Measurements from ENCODE around the gene EVPL. TPM values are rescaled to one million over a fixed set of nuclear protein-coding genes. Genes with fewer than 3 reads are reported as not detected.

The EVPL gene
- total and polyA plus RNA-seq, 2 experiments from 2014 or later, result 2.0 to 2.7 TPM

- no peaks in the 10 kb centered on the region for H3K36me3 ChIP-seq (replicated peaks; ENCODE audit: insufficient read depth, low read depth)
- WGBS (ENCODE audit: low lambda C conversion rate, missing lambda C conversion rate), result 95% methylated on average over 7 of the region's 7 CpGs
- no peaks in the 10 kb centered on the region for H3K9me3 ChIP-seq (ENCODE audit: low read depth)
- H4K20me1 ChIP-seq (ENCODE audit: insufficient read depth, poor library complexity, severe bottlenecking), result peaks cover 6% of the 10 kb centered on the region
- no peak overlapping the region for H3K4me3 ChIP-seq
- H2AFZ ChIP-seq, result no peak overlapping the region
- H3K4me1 ChIP-seq (ENCODE audit: insufficient read depth), result peaks cover 46% of the 10 kb centered on the region
- H3K27me3 ChIP-seq, result no peaks in the 10 kb centered on the region
- H3K27ac ChIP-seq, result peak overlapping the region; percentile 97
- H3K4me2 ChIP-seq, result peak overlapping the region; percentile 83
- no peak for TF ChIP-seq CTCF (IDR thresholded peaks at IDR 0.05; ENCODE audit: poor library complexity)
- TF ChIP-seq EZH2 (IDR thresholded peaks at IDR 0.05; ENCODE audit: borderline replicate concordance), result no peak
- TF ChIP-seq EZH2phosphoT487 (IDR thresholded peaks at IDR 0.05; ENCODE audit: low read depth, severe bottlenecking, unreplicated experiment), result no peak
- peaks cover 55% of the 10 kb centered on the region for H3K79me2 ChIP-seq
- DNase-seq (ENCODE audit: low spot score), result no peak
- no peaks in the 10 kb centered on the region for H3K9me2 ChIP-seq (replicated peaks; ENCODE audit: insufficient read depth)
These were observed 46.0 kb downstream of the EVPL start for GRCh38 chr17:75981019-75981615.

- peak overlapping the region; percentile 97 for H3K27ac ChIP-seq
- peak overlapping the region; percentile 83 for H3K4me2 ChIP-seq
- peak overlapping the region; percentile 30 for H3K4me3 ChIP-seq
- peaks cover 49% of the 10 kb centered on the region for H3K4me1 ChIP-seq (ENCODE audit: insufficient read depth)
- 81% methylated on average over 18 of the region's 18 CpGs for WGBS (ENCODE audit: low lambda C conversion rate, missing lambda C conversion rate)
- H3K36me3 ChIP-seq (replicated peaks; ENCODE audit: insufficient read depth, low read depth), result no peaks in the 10 kb centered on the region
- H2AFZ ChIP-seq, result peak overlapping the region; percentile 31
- H4K20me1 ChIP-seq (ENCODE audit: insufficient read depth, poor library complexity, severe bottlenecking), result peaks cover 6% of the 10 kb centered on the region
- no peaks in the 10 kb centered on the region for H3K27me3 ChIP-seq
- DNase-seq (ENCODE audit: low spot score), result no peak
- H3K9me2 ChIP-seq (replicated peaks; ENCODE audit: insufficient read depth), result no peaks in the 10 kb centered on the region
- no peak for TF ChIP-seq CTCF (IDR thresholded peaks at IDR 0.05; ENCODE audit: poor library complexity)
- no peak for TF ChIP-seq EZH2phosphoT487 (IDR thresholded peaks at IDR 0.05; ENCODE audit: low read depth, severe bottlenecking, unreplicated experiment)
- TF ChIP-seq EZH2 (IDR thresholded peaks at IDR 0.05; ENCODE audit: borderline replicate concordance), result no peak
- peaks cover 59% of the 10 kb centered on the region for H3K79me2 ChIP-seq
- H3K9me3 ChIP-seq (ENCODE audit: low read depth), result no peaks in the 10 kb centered on the region
These were observed 46.7 kb downstream of the EVPL start for GRCh38 chr17:75980188-75981018.

- H3K9me2 ChIP-seq (replicated peaks; ENCODE audit: insufficient read depth), result no peaks in the 10 kb centered on the region
- peak overlapping the region; percentile 31 for H2AFZ ChIP-seq
- no peak for DNase-seq (ENCODE audit: low spot score)
- H3K4me2 ChIP-seq, result peak overlapping the region; percentile 83
- H3K27me3 ChIP-seq, result no peaks in the 10 kb centered on the region
- no peaks in the 10 kb centered on the region for H3K36me3 ChIP-seq (replicated peaks; ENCODE audit: insufficient read depth, low read depth)
- H3K79me2 ChIP-seq, result peaks cover 58% of the 10 kb centered on the region
- peak overlapping the region; percentile 97 for H3K27ac ChIP-seq
- WGBS (ENCODE audit: low lambda C conversion rate, missing lambda C conversion rate), result 7% methylated on average over 19 of the region's 19 CpGs
- H4K20me1 ChIP-seq (ENCODE audit: insufficient read depth, poor library complexity, severe bottlenecking), result peaks cover 6% of the 10 kb centered on the region
- peaks cover 49% of the 10 kb centered on the region for H3K4me1 ChIP-seq (ENCODE audit: insufficient read depth)
- peak overlapping the region; percentile 30 for H3K4me3 ChIP-seq
- no peak for TF ChIP-seq EZH2phosphoT487 (IDR thresholded peaks at IDR 0.05; ENCODE audit: low read depth, severe bottlenecking, unreplicated experiment)
- TF ChIP-seq EZH2 (IDR thresholded peaks at IDR 0.05; ENCODE audit: borderline replicate concordance), result no peak
- no peak for TF ChIP-seq CTCF (IDR thresholded peaks at IDR 0.05; ENCODE audit: poor library complexity)
- no peaks in the 10 kb centered on the region for H3K9me3 ChIP-seq (ENCODE audit: low read depth)
These were observed 47.4 kb downstream of the EVPL start for GRCh38 chr17:75979705-75980187.
